Measurements from ENCODE around the gene TIMP2.
"Not testable (repeated sequence)": the region's sequence is repeated elsewhere in the genome, so short reads cannot be mapped to it uniquely, and the experiment has no call there.

TIMP2 gene

GRCh38 chr17:78896834-78897663, 28.1 kb downstream of the TIMP2 start:
- no peak for DNase-seq
- in situ Hi-C loops (cut with HindIII; ENCODE audit: low pct_ligation_motif_present, low pct_unique_long_range_greater_than_20kb, low sequenced_read_pairs): no loop called here

DNA sequence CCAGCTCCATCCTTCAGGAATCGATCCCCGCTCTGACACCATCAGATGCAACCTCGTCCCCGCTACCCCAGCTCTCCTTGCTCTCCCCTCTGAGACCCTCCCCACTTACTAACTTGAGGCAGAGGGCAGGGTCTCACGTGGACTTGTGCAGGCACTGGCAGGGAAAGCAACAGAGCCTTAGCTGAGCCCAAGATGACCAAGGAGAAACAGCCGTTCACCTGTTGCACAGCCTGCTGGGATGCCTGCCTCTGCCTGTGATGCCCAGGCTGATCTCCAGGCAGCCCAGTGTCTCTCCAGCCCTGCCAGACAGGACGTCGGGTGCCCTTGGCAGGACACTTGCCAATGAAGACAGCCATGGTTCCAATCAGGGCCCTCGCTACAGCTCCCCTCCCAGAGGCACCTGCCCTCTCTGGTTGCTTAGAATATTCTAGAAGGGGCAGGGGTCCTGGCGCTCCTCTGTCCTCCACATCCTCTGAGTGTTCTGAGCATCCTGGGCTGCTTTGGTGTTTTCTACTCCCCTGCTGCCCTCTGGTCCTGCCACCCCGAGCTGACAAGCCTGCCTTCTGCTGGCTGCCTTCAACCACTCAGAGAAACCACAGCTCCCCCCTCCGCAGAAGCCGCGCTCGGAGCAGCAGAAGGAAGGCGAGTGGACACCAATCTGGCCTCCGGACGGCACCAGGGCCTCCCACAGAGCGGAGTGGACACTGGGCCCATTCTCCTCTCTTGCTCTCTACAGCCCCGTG, 28.9 kb downstream of the TIMP2 start:
- no peak for DNase-seq
- in situ Hi-C loops (cut with HindIII; ENCODE audit: low pct_ligation_motif_present, low pct_unique_long_range_greater_than_20kb, low sequenced_read_pairs): no loop called here

DNA sequence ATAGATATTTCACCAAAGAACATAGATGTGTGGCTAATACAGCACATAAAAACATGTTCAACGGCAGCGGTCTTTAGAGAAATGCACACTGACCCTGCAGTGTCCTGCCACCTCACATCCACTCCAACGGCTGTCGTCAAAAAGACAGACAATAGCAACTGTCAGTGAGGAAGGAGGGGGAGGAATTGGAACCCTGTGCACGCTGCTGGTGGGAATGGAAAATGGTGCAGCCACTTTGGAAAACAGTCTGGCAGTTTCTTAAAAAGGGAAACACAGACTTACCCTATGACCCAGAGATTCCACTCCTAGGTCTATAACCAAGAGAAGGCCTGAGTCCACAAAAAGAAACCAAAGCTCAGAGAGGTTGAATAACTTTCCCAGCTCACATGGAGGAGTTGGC, 29.9 kb downstream of the TIMP2 start:
- in situ Hi-C loops (cut with HindIII; ENCODE audit: low pct_ligation_motif_present, low pct_unique_long_range_greater_than_20kb, low sequenced_read_pairs): no loop called here
- DNase-seq: no peak

DNA sequence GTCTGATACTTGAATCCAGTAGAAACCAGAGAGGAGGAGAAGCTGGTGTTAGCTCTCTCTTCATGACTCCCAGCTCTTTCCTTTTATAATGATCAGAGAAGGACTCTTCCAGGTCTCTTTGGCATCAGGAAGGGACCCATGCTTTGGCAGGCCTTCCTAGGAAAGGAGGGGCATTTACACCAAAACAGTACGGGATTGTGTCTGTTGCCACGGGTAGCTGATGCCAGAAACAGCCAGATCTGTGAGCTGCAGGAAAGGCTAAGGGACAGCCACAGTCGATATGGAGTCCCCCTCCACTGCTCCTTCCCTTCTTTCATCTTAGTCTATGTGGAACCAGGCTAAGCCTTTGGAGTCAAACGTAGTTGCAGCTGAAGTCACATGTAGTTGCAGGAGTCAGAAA, 31.5 kb downstream of the TIMP2 start:
- no peak for DNase-seq
- in situ Hi-C loops (cut with HindIII; ENCODE audit: low pct_ligation_motif_present, low pct_unique_long_range_greater_than_20kb, low sequenced_read_pairs): no loop called here

DNA sequence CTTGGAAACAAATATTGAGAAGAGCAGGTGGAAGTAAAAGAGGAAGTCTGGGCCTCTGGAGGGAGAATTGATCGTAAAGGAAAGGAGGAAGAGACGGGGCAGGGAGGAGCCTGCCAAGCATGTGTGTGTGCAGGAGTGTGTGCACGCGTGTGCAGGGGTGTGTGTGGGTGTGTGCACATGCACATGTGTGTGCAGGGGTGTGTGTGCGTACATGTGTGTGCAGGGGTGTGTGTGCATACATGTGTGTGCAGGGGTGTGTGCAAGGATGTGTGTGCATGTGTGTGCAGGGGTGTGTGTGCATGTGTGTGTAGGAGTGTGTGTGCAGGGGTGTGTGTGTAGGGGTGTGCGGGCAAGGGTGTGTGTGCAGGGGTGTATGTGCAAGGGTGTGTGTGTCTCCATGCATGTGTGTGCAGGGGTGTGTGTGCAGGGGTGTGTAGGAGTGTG, 32.2 kb downstream of the TIMP2 start:
- in situ Hi-C loops (cut with HindIII; ENCODE audit: low pct_ligation_motif_present, low pct_unique_long_range_greater_than_20kb, low sequenced_read_pairs): no loop called here
- DNase-seq: no peak

DNA sequence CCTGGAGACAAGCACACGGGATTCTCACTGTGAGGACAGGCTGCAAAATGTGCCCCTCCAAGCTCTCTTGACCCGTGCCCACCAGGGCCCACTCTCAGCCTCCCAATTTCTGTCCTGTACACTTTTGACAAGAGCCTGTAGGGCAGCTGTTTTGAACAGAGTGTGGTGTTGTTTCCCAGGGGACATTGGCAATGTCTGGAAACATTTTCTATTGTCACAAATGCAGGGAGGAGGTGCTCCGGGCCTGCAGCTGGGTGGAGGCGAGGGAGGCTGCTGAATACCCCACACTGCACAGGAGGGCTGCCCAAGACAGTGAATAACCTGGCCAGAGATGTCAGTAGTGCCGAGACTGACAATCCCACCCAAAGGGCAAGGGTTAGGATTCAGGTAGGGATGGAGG, 32.7 kb downstream of the TIMP2 start:
- no peak for DNase-seq

DNA sequence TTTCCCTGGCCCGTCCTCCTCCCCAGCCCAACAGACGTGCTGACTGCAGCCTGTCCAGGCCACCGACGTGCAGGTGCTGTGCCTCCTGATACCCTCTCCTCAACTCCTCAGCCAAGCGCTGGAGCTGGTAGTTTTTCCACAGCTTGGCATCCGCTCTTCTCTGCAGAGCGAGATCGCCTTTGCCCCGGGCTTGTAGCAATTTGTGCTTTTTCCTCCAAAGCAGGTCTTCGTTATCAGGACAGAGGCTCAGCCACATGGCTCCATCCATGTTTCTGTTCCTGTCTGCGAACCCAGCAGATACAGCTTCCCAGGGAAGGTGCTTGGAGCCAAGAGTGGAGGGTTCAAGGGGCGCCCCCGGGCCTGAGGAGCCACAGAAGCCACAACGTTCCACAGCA, 33.1 kb downstream of the TIMP2 start:
- in situ Hi-C loops (cut with HindIII; ENCODE audit: low pct_ligation_motif_present, low pct_unique_long_range_greater_than_20kb, low sequenced_read_pairs): no loop called here
- DNase-seq: no peak

More for the DNA sequence above, 32.7 kb downstream of the TIMP2 start:
- in situ Hi-C loops (cut with HindIII; ENCODE audit: low pct_ligation_motif_present, low pct_unique_long_range_greater_than_20kb, low sequenced_read_pairs): no loop called here

DNA sequence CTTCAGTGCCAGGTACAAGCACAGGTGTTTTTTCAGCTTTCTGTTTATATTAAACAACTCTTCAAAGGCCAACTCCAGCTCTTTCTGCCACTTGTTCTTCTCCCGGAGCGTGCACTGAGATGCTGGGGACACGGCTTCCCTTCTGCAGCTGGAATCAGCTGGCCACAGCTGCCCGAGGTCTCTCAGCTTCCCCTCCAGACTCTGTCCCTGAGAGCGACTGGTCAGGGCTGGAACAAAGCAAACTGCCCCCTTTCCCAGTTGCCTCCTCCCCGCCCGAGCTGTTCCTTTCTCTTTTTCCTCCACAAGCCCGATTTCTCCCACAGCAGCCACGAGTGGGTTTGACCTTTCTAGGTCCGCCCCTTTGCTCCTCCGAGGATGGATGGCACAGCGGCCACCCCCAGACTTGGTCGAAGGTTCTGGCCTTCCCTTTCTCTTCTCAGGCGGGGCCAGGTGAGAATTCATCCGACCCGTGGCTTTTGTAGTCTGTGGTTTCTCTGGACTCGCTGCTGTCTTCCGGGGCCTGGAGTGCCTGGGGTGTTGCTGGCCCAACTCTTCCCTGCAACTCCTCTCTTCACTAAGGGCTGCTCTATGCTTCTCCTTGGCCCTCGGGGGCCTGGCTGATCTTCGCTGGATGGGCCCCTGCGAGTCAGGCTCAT, 33.7 kb downstream of the TIMP2 start:
- no peak for DNase-seq
- in situ Hi-C loops (cut with HindIII; ENCODE audit: low pct_ligation_motif_present, low pct_unique_long_range_greater_than_20kb, low sequenced_read_pairs): no loop called here

- no peak for DNase-seq
- in situ Hi-C loops (cut with HindIII; ENCODE audit: low pct_ligation_motif_present, low pct_unique_long_range_greater_than_20kb, low sequenced_read_pairs): no loop called here
Measured at GRCh38 chr17:78890498-78890897, 34.7 kb downstream of the TIMP2 start.

DNA sequence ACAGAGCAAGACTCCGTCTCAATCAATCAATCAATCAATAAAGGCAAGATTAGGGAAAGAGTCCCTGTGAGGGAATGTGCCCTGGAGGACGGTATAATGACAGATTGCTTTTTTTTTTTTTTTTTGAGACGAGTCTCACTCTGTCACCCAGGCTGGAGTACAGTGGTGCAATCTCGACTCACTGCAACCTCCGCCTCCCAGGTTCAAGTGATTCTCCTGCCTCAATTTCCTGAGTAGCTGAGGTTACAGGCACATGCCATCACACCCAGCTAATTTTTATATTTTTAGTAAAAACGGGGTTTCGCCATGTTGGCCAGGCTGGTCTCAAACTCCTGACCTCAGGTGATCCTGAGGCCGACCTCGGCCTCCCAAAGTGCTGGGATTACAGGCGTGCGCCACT, 35.1 kb downstream of the TIMP2 start:
- DNase-seq; in situ Hi-C loops (cut with HindIII; ENCODE audit: low pct_ligation_motif_present, low pct_unique_long_range_greater_than_20kb, low sequenced_read_pairs): not testable (repeated sequence)

DNA sequence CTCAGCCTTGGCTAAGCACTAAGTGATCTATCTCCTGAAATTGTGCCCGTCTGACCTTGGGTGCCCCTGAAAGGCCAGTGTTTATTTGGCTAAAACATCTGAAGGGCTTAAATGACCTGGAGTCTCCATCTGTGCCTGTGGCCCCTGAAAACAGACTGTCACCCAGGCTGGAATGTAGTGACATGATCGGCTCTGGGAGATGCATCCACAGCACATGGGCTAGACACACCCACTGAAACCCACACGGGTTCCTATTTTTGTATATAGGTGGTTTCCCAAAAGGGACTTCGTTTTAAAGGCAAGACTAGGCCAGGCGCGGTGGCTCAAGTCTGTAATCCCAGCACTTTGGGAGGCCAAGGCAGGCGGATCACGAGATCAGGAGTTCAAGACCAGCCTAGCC, 35.7 kb downstream of the TIMP2 start:
- DNase-seq: no peak
- in situ Hi-C loops (cut with HindIII; ENCODE audit: low pct_ligation_motif_present, low pct_unique_long_range_greater_than_20kb, low sequenced_read_pairs): no loop called here

GRCh38 chr17:78888941-78889518, 36.2 kb downstream of the TIMP2 start:
- DNase-seq: no peak
- in situ Hi-C loops (cut with HindIII; ENCODE audit: low pct_ligation_motif_present, low pct_unique_long_range_greater_than_20kb, low sequenced_read_pairs): no loop called here

DNA sequence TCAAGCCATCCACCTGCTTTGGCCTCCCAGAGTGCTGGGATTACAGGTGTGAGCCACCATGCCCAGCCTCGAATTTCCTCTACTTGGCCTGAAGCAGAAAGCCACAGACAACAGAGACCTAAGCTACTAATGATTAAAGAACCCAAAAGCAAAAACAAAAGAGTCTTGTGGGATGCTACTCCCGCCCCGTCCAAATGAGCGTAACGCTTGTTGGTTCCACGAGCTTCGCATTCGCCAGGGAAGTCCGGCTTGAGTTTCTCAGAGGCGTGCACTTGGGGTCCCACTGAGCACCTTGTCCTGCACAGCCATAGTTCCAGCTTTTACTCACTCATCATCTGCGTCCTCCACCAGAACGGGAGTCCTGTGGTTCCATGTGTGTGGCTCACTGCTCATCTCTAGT, 38.2 kb downstream of the TIMP2 start:
- no peak for DNase-seq
- in situ Hi-C loops (cut with HindIII; ENCODE audit: low pct_ligation_motif_present, low pct_unique_long_range_greater_than_20kb, low sequenced_read_pairs): no loop called here

GRCh38 chr17:78885956-78886355, 39.2 kb downstream of the TIMP2 start:
- in situ Hi-C loops (cut with HindIII; ENCODE audit: low pct_ligation_motif_present, low pct_unique_long_range_greater_than_20kb, low sequenced_read_pairs): no loop called here
- DNase-seq: no peak

GRCh38 chr17:78884876-78885667, 40.1 kb downstream of the TIMP2 start:
- in situ Hi-C loops (cut with HindIII; ENCODE audit: low pct_ligation_motif_present, low pct_unique_long_range_greater_than_20kb, low sequenced_read_pairs): no loop called here
- DNase-seq: no peak

- in situ Hi-C loops (cut with HindIII; ENCODE audit: low pct_ligation_motif_present, low pct_unique_long_range_greater_than_20kb, low sequenced_read_pairs): no loop called here
- DNase-seq: peak; percentile 38
Measured at GRCh38 chr17:78884148-78884825, 40.9 kb downstream of the TIMP2 start.

DNA sequence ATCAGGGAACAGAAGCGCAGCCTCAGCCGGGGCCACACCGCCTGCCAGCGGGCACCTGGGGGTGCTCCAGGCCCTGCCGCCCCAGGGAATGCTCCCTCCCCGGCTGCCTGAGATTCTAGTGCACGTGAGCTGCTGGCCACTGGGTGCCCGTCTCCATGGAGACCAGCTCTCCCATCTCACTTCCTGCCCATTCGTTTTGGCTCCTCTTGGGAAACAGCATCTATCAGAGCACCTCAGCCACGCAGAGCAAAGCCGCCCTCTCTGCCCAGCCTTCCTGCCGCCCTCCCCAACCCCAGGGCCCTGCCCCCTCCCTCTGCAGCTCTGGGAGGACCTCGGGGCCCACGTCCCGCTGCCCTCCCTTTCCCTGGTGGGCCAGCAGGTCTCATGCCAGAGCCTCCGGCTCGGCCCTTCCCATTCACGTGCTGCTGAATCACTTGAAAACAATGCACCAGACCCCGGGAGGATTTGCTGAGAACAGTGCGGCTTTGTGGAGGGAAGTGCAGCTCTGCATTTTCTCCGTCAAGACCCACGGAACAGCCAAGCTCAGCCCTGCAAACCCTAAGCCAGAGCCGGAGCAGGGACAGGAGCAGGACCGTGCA, 41.6 kb downstream of the TIMP2 start:
- DNase-seq: peak; percentile 94
- in situ Hi-C loops (cut with HindIII; ENCODE audit: low pct_ligation_motif_present, low pct_unique_long_range_greater_than_20kb, low sequenced_read_pairs): no loop called here

All from ACHN (cell line).